Uterus (tissue), 4 donors: ENCODE results near the gene CDX2. TPM values are rescaled to one million over a fixed set of nuclear protein-coding genes. Genes with fewer than 3 reads are reported as not detected.
"Not testable (repeated sequence)": the region's sequence is repeated elsewhere in the genome, so short reads cannot be mapped to it uniquely, and the experiment has no call there.

Experiments used
- DNase-seq, 2 donors: peaks; one replicate each; pipeline ENCODE4 v3.0.0-alpha.2; 2019 to 2020
- H3K27ac ChIP-seq, 2 donors: fragments of 200-600 bp; sonication (generic); 1 replicate in 1 of 2; 2 replicates in 1 of 2; pipeline ENCODE4 v1.5.1; 2016 to 2018
- H3K27me3 ChIP-seq, 2 donors: fragments of 200-600 bp; sonication (generic); one replicate each; pipeline ENCODE4 v1.5.1; 2018 to 2019; ENCODE audit warnings: control low read depth in 1 of 2
- H3K36me3 ChIP-seq, 2 donors: fragments of 200-600 bp; sonication (generic); one replicate each; pipeline ENCODE4 v1.5.1; 2019; ENCODE audit warnings: control low read depth in 1 of 2
- H3K4me1 ChIP-seq, 2 donors: fragments of 200-600 bp; sonication (generic); one replicate each; pipeline ENCODE4 v1.5.1; 2018 to 2019; ENCODE audit warnings: control low read depth in 1 of 2
- H3K4me3 ChIP-seq, 2 donors: fragments of 200-600 bp; sonication (generic); 1 replicate in 1 of 2; 2 replicates in 1 of 2; pipeline ENCODE4 v1.5.1; 2018 to 2019; ENCODE audit warnings: mild to moderate bottlenecking in 1 of 2
- H3K9me3 ChIP-seq, 2 donors: fragments of 200-600 bp; sonication (generic); one replicate each; pipeline ENCODE4 v1.5.1; 2019; ENCODE audit warnings: control low read depth in 1 of 2
- CTCF ChIP-seq, 4 experiments: fragments of 200-600 bp in 2 of 4; fragments of 450-650 bp in 2 of 4; sonication (generic) in 2 of 4; IDR thresholded peaks; one replicate each; pipeline ENCODE4 v1.5.1; 2016 to 2019; ENCODE audit warnings: antibody characterized with exemption in 4 of 4, mild to moderate bottlenecking in 2 of 4, moderate library complexity in 1 of 4
- POLR2A ChIP-seq, 2 donors: fragments of 450-650 bp; IDR thresholded peaks; one replicate each; pipeline ENCODE4 v1.6.1; 2016; ENCODE audit warnings: antibody characterized with exemption in 2 of 2, mild to moderate bottlenecking in 1 of 2, moderate library complexity in 1 of 2
- intact Hi-C: fragments of 100-400 bp; cut with DNase I; formaldehyde crosslinking; loops from one replicate; pipeline ENCODE4 v1.15.1; 2023; ENCODE audit warnings: low total_unique reads
- total RNA-seq, 4 donors: library from RNA; depleted of rRNA in 3 of 4; stranded (reverse); fragments of >200 nt in 3 of 4; gene quantifications; one replicate each; pipeline versions ENCODE4 v1.1.0 to v1.2.4, GENCODE V29; 2014 to 2023
- donor health status: DM: yes; HTN: yes; CAD: no.

CDX2 gene
- total RNA-seq, 4 donors from 2014 or later: 0.29 TPM; not detected in 3

GRCh38 chr13:28010046-28010445, 40.9 kb upstream of the CDX2 start:
- H3K36me3 ChIP-seq: no peaks in the 10 kb centered on the region
- intact Hi-C loops: no loop called here

GRCh38 chr13:28005016-28005415, 35.9 kb upstream of the CDX2 start:
- intact Hi-C loops, H3K4me1 ChIP-seq, H3K4me3 ChIP-seq, H3K27me3 ChIP-seq, DNase-seq, H3K27ac ChIP-seq, H3K36me3 ChIP-seq, H3K9me3 ChIP-seq: not testable (repeated sequence)

More at GRCh38 chr13:28010046-28010445, 40.9 kb upstream of the CDX2 start:
- Histone ChIP-seq H3K27ac (no peak overlapping the region), H3K4me3 (no peak overlapping the region), H3K27me3 (no peaks in the 10 kb centered on the region), H3K4me1 (no peaks in the 10 kb centered on the region), H3K9me3 (no peaks in the 10 kb centered on the region)
- TF ChIP-seq POLR2A (IDR thresholded peaks at IDR 0.05) (no peak), CTCF (IDR thresholded peaks at IDR 0.05) (no peak)
- no peak for DNase-seq

GRCh38 chr13:28002886-28003698, 34.0 kb upstream of the CDX2 start:
- Histone ChIP-seq H3K36me3 (no peaks in the 10 kb centered on the region), H3K9me3 (no peaks in the 10 kb centered on the region), H3K27me3 (no peaks in the 10 kb centered on the region), H3K4me1 (no peaks in the 10 kb centered on the region), H3K4me3 (no peak overlapping the region), H3K27ac (no peak overlapping the region)
- no peak for DNase-seq
- TF ChIP-seq CTCF (IDR thresholded peaks at IDR 0.05) (no peak), POLR2A (IDR thresholded peaks at IDR 0.05) (no peak)
- intact Hi-C loops: no loop called here

- Histone ChIP-seq H3K4me1 (no peaks in the 10 kb centered on the region), H3K36me3 (no peaks in the 10 kb centered on the region), H3K27me3 (no peaks in the 10 kb centered on the region), H3K9me3 (no peaks in the 10 kb centered on the region), H3K4me3 (no peak overlapping the region), H3K27ac (no peak overlapping the region)
- no peak for DNase-seq
- intact Hi-C loops: no loop called here
- no peak for TF ChIP-seq POLR2A (IDR thresholded peaks at IDR 0.05)
- no peak for TF ChIP-seq CTCF (IDR thresholded peaks at IDR 0.05)
Measured at GRCh38 chr13:28001837-28002473, 32.8 kb upstream of the CDX2 start.

GRCh38 chr13:28001049-28001448, 31.9 kb upstream of the CDX2 start:
- intact Hi-C loops: no loop called here

More at GRCh38 chr13:28001049-28001448, 31.9 kb upstream of the CDX2 start:
- DNase-seq: no peak
- H3K36me3 ChIP-seq: no peaks in the 10 kb centered on the region
- H3K4me1 ChIP-seq: no peaks in the 10 kb centered on the region
- TF ChIP-seq CTCF (IDR thresholded peaks at IDR 0.05): no peak
- no peaks in the 10 kb centered on the region for H3K9me3 ChIP-seq
- no peaks in the 10 kb centered on the region for H3K27me3 ChIP-seq
- no peak overlapping the region for H3K27ac ChIP-seq
- no peak overlapping the region for H3K4me3 ChIP-seq
